ENCODE data around the gene SYTL3.
"Not testable (repeated sequence)": the region's sequence is repeated elsewhere in the genome, so short reads cannot be mapped to it uniquely, and the experiment has no call there.

The SYTL3 gene

GRCh38 chr6:158674342-158675131, 24.7 kb downstream of the SYTL3 start:
- Mint-ChIP-seq H3K4me1 (ENCODE audit: low read depth) (peaks cover 2% of the 10 kb centered on the region), H3K27me3 (no peaks in the 10 kb centered on the region), H3K36me3 (ENCODE audit: low read depth) (no peaks in the 10 kb centered on the region), H3K27ac (no peak overlapping the region), H3K4me3 (no peak overlapping the region), H3K9me3 (no peaks in the 10 kb centered on the region)
- intact Hi-C loops (cut with micrococcal nuclease): no loop called here

- H3K27me3 Mint-ChIP-seq; intact Hi-C loops (cut with micrococcal nuclease); H3K4me1 Mint-ChIP-seq (ENCODE audit: low read depth); H3K9me3 Mint-ChIP-seq; H3K36me3 Mint-ChIP-seq (ENCODE audit: low read depth); H3K27ac Mint-ChIP-seq; H3K4me3 Mint-ChIP-seq: not testable (repeated sequence)
These were observed 27.2 kb downstream of the SYTL3 start for GRCh38 chr6:158677094-158677493.

GRCh38 chr6:158677906-158678578, 28.2 kb downstream of the SYTL3 start:
- no peaks in the 10 kb centered on the region for H3K36me3 Mint-ChIP-seq (ENCODE audit: low read depth)
- H3K9me3 Mint-ChIP-seq: no peaks in the 10 kb centered on the region
- no peaks in the 10 kb centered on the region for H3K4me1 Mint-ChIP-seq (ENCODE audit: low read depth)
- no peak overlapping the region for H3K27ac Mint-ChIP-seq
- intact Hi-C loops (cut with micrococcal nuclease): no loop called here
- H3K4me3 Mint-ChIP-seq: no peak overlapping the region
- no peaks in the 10 kb centered on the region for H3K27me3 Mint-ChIP-seq

- Mint-ChIP-seq H3K36me3 (ENCODE audit: low read depth) (no peaks in the 10 kb centered on the region), H3K27ac (no peak overlapping the region), H3K4me1 (ENCODE audit: low read depth) (no peaks in the 10 kb centered on the region), H3K27me3 (no peaks in the 10 kb centered on the region), H3K9me3 (no peaks in the 10 kb centered on the region), H3K4me3 (no peak overlapping the region)
- intact Hi-C loops (cut with micrococcal nuclease): no loop called here
These were observed 30.2 kb downstream of the SYTL3 start for GRCh38 chr6:158680015-158680414.

GRCh38 chr6:158680481-158680880, 30.6 kb downstream of the SYTL3 start:
- H3K27me3 Mint-ChIP-seq: no peaks in the 10 kb centered on the region
- H3K36me3 Mint-ChIP-seq (ENCODE audit: low read depth): no peaks in the 10 kb centered on the region
- no peak overlapping the region for H3K27ac Mint-ChIP-seq
- intact Hi-C loops (cut with micrococcal nuclease): no loop called here
- no peak overlapping the region for H3K4me3 Mint-ChIP-seq
- H3K4me1 Mint-ChIP-seq (ENCODE audit: low read depth): no peaks in the 10 kb centered on the region
- H3K9me3 Mint-ChIP-seq: no peaks in the 10 kb centered on the region

- Mint-ChIP-seq H3K9me3 (no peaks in the 10 kb centered on the region), H3K4me1 (ENCODE audit: low read depth) (peaks cover 21% of the 10 kb centered on the region), H3K27ac (no peak overlapping the region), H3K36me3 (ENCODE audit: low read depth) (no peaks in the 10 kb centered on the region), H3K27me3 (no peaks in the 10 kb centered on the region), H3K4me3 (no peak overlapping the region)
- intact Hi-C loops (cut with micrococcal nuclease): no loop called here
These were observed 34.5 kb downstream of the SYTL3 start for GRCh38 chr6:158684311-158684710.

- Mint-ChIP-seq H3K9me3 (no peaks in the 10 kb centered on the region), H3K27ac (no peak overlapping the region), H3K4me3 (no peak overlapping the region), H3K36me3 (ENCODE audit: low read depth) (no peaks in the 10 kb centered on the region), H3K27me3 (no peaks in the 10 kb centered on the region), H3K4me1 (ENCODE audit: low read depth) (peaks cover 21% of the 10 kb centered on the region)
- intact Hi-C loops (cut with micrococcal nuclease): loop anchor here (5.0 kb wide), 2 partner anchors 38 to 463 kb away; no protein-coding TSS in a partner anchor
These were observed 35.0 kb downstream of the SYTL3 start for GRCh38 chr6:158684745-158685324.

GRCh38 chr6:158686311-158686710, 36.5 kb downstream of the SYTL3 start:
- Mint-ChIP-seq H3K4me3 (no peak overlapping the region), H3K27me3 (no peaks in the 10 kb centered on the region), H3K9me3 (no peaks in the 10 kb centered on the region), H3K36me3 (ENCODE audit: low read depth) (no peaks in the 10 kb centered on the region), H3K27ac (peak overlapping the region; percentile 0), H3K4me1 (ENCODE audit: low read depth) (peaks cover 21% of the 10 kb centered on the region)
- intact Hi-C loops (cut with micrococcal nuclease): loop anchor here (2.0 to 5.0 kb wide), 3 partner anchors 20 to 464 kb away; no protein-coding TSS in a partner anchor

- Mint-ChIP-seq H3K9me3 (no peaks in the 10 kb centered on the region), H3K27me3 (no peaks in the 10 kb centered on the region), H3K4me3 (no peak overlapping the region), H3K36me3 (ENCODE audit: low read depth) (no peaks in the 10 kb centered on the region), H3K4me1 (ENCODE audit: low read depth) (peaks cover 21% of the 10 kb centered on the region), H3K27ac (peak overlapping the region; percentile 52)
- intact Hi-C loops (cut with micrococcal nuclease): loop anchor here (2.0 to 5.0 kb wide), 3 partner anchors 20 to 465 kb away; no protein-coding TSS in a partner anchor
These were observed 37.0 kb downstream of the SYTL3 start for GRCh38 chr6:158686791-158687381.

- Mint-ChIP-seq H3K36me3 (ENCODE audit: low read depth) (no peaks in the 10 kb centered on the region), H3K9me3 (no peaks in the 10 kb centered on the region), H3K27ac (peak overlapping the region; percentile 52), H3K4me3 (no peak overlapping the region), H3K4me1 (ENCODE audit: low read depth) (peaks cover 21% of the 10 kb centered on the region), H3K27me3 (no peaks in the 10 kb centered on the region)
- intact Hi-C loops (cut with micrococcal nuclease): loop anchor here (2.0 to 5.0 kb wide), 3 partner anchors 21 to 465 kb away; no protein-coding TSS in a partner anchor
These were observed 37.7 kb downstream of the SYTL3 start for GRCh38 chr6:158687506-158687905.

- no peak overlapping the region for H3K4me3 Mint-ChIP-seq
- no peak overlapping the region for H3K27ac Mint-ChIP-seq
These were observed 39.0 kb downstream of the SYTL3 start for GRCh38 chr6:158688860-158689259.

GRCh38 chr6:158694913-158695312, 45.1 kb downstream of the SYTL3 start:
- Mint-ChIP-seq H3K4me3 (no peak overlapping the region), H3K27me3 (no peaks in the 10 kb centered on the region), H3K27ac (no peak overlapping the region), H3K9me3 (no peaks in the 10 kb centered on the region), H3K4me1 (ENCODE audit: low read depth) (no peaks in the 10 kb centered on the region), H3K36me3 (ENCODE audit: low read depth) (no peaks in the 10 kb centered on the region)
- intact Hi-C loops (cut with micrococcal nuclease): no loop called here

More at GRCh38 chr6:158688860-158689259, 39.0 kb downstream of the SYTL3 start:
- Mint-ChIP-seq H3K36me3 (ENCODE audit: low read depth) (no peaks in the 10 kb centered on the region), H3K27me3 (no peaks in the 10 kb centered on the region), H3K9me3 (no peaks in the 10 kb centered on the region), H3K4me1 (ENCODE audit: low read depth) (peaks cover 21% of the 10 kb centered on the region)
- intact Hi-C loops (cut with micrococcal nuclease): loop anchor here (5.0 kb wide), 2 partner anchors 42 to 467 kb away; no protein-coding TSS in a partner anchor

GRCh38 chr6:158697811-158698210, 48.0 kb downstream of the SYTL3 start:
- intact Hi-C loops (cut with micrococcal nuclease): no loop called here
- H3K9me3 Mint-ChIP-seq: no peaks in the 10 kb centered on the region

GRCh38 chr6:158698931-158699330, 49.1 kb downstream of the SYTL3 start:
- Mint-ChIP-seq H3K27ac (no peak overlapping the region), H3K4me3 (no peak overlapping the region), H3K27me3 (no peaks in the 10 kb centered on the region), H3K9me3 (no peaks in the 10 kb centered on the region), H3K4me1 (ENCODE audit: low read depth) (peaks cover 8% of the 10 kb centered on the region), H3K36me3 (ENCODE audit: low read depth) (no peaks in the 10 kb centered on the region)
- intact Hi-C loops (cut with micrococcal nuclease): no loop called here

More at GRCh38 chr6:158697811-158698210, 48.0 kb downstream of the SYTL3 start:
- no peak overlapping the region for H3K27ac Mint-ChIP-seq
- no peaks in the 10 kb centered on the region for H3K4me1 Mint-ChIP-seq (ENCODE audit: low read depth)
- H3K36me3 Mint-ChIP-seq (ENCODE audit: low read depth): no peaks in the 10 kb centered on the region
- no peaks in the 10 kb centered on the region for H3K27me3 Mint-ChIP-seq
- H3K4me3 Mint-ChIP-seq: no peak overlapping the region
